Neural cell (in vitro differentiated cells): ENCODE measurements around the gene CIC.

Experiments
- EP300 ChIP-seq: fragments of 450-650 bp; conservative IDR thresholded peaks from 2 replicates; pipeline ENCODE4 v1.6.1; 2014; ENCODE audit warnings: antibody characterized with exemption, mild to moderate bottlenecking, moderate library complexity; ENCODE audit not compliant: poor library complexity, severe bottlenecking
- POLR2AphosphoS5 ChIP-seq: IDR thresholded peaks from 2 replicates; pipeline ENCODE4 v1.6.1; 2012
- RAD21 ChIP-seq: fragments of 450-650 bp; conservative IDR thresholded peaks from 2 replicates; pipeline ENCODE4 v1.6.1; 2014; ENCODE audit warnings: antibody characterized with exemption, mild to moderate bottlenecking, moderate library complexity
- SMC3 ChIP-seq: fragments of 450-650 bp; conservative IDR thresholded peaks from 2 replicates; pipeline ENCODE4 v1.6.1; 2014; ENCODE audit warnings: antibody characterized with exemption, mild to moderate bottlenecking, moderate library complexity; ENCODE audit not compliant: poor library complexity
- TAF1 ChIP-seq: IDR thresholded peaks from 2 replicates; pipeline ENCODE4 v1.6.1; 2012; ENCODE audit warnings: low read depth
- TF ChIP-seq, protein P1 (sequence below): fragments of 450-650 bp; IDR thresholded peaks from 2 replicates; pipeline ENCODE4 v1.5.1; 2014; ENCODE audit warnings: antibody characterized with exemption, mild to moderate bottlenecking, moderate library complexity; ENCODE audit not compliant: poor library complexity, severe bottlenecking

DNA sequence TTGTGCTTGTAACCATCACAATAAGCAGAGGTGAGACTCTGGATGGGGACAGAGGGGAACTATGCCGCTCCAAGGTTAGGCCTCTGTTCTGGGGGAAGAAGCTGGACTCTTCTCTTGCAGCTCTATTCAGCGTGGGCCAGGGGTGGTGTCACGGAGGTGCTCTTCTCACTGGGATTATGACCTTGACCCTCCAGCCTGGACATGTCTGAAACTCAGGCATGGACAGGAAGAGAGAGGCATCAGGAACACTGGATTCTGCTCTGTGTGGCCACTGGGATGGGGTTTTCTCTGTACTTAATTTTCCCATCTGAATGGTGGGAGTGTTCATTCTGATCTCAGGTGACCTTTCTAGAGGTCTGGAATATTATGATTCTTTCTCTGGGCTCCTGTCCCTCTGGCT lies 64.0 kb downstream of the CIC start:
- TF ChIP-seq, protein P1, sequence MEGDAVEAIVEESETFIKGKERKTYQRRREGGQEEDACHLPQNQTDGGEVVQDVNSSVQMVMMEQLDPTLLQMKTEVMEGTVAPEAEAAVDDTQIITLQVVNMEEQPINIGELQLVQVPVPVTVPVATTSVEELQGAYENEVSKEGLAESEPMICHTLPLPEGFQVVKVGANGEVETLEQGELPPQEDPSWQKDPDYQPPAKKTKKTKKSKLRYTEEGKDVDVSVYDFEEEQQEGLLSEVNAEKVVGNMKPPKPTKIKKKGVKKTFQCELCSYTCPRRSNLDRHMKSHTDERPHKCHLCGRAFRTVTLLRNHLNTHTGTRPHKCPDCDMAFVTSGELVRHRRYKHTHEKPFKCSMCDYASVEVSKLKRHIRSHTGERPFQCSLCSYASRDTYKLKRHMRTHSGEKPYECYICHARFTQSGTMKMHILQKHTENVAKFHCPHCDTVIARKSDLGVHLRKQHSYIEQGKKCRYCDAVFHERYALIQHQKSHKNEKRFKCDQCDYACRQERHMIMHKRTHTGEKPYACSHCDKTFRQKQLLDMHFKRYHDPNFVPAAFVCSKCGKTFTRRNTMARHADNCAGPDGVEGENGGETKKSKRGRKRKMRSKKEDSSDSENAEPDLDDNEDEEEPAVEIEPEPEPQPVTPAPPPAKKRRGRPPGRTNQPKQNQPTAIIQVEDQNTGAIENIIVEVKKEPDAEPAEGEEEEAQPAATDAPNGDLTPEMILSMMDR, result no peak
- TF ChIP-seq POLR2AphosphoS5, result no peak
- TF ChIP-seq SMC3, result no peak
- no peak for TF ChIP-seq RAD21
- TF ChIP-seq TAF1, result no peak
- no peak for TF ChIP-seq EP300
